Calu3 (cell line): ENCODE measurements around the gene FAS. TPM values are rescaled to one million over a fixed set of nuclear protein-coding genes. Genes with fewer than 3 reads are reported as not detected.

Experiments used
- BruUV-seq: library from RNA; stranded (reverse); fragments of 400-500 nt; replicated peaks from 2 replicates; lab custom pipeline; 2021; lab: Mats Ljungman, UMichigan
- CTCF ChIA-PET: fragments of 300-600 bp; sonication (Branson Sonifier 250); formaldehyde crosslinking; loops from one replicate; lab custom pipeline; 2022; ENCODE audit warnings: antibody characterized with exemption; lab: Charles Lee
- DNase-seq: peaks from one replicate; pipeline ENCODE4 v3.0.0; 2022
- H3K27ac Mint-ChIP-seq: one replicate; pipeline ENCODE4 v1.8.0; 2022; ENCODE audit warnings: mixed read lengths; ENCODE audit not compliant: unreplicated experiment
- H3K27me3 Mint-ChIP-seq: one replicate; pipeline ENCODE4 v1.8.0; 2022; ENCODE audit warnings: mixed read lengths; ENCODE audit not compliant: unreplicated experiment
- H3K36me3 Mint-ChIP-seq: one replicate; pipeline ENCODE4 v1.8.0; 2022; ENCODE audit warnings: mild to moderate bottlenecking, moderate library complexity, mixed read lengths; ENCODE audit not compliant: insufficient read depth, unreplicated experiment
- H3K4me1 Mint-ChIP-seq: one replicate; pipeline ENCODE4 v1.8.0; 2022; ENCODE audit warnings: mild to moderate bottlenecking, low read depth, mixed read lengths; ENCODE audit not compliant: unreplicated experiment
- H3K4me3 Mint-ChIP-seq: one replicate; pipeline ENCODE4 v1.8.0; 2022; ENCODE audit warnings: mild to moderate bottlenecking, low read depth, moderate library complexity, mixed read lengths; ENCODE audit not compliant: unreplicated experiment
- H3K9me3 Mint-ChIP-seq: one replicate; pipeline ENCODE4 v1.8.0; 2022; ENCODE audit warnings: low read depth, mixed read lengths; ENCODE audit not compliant: unreplicated experiment
- intact Hi-C: fragments of 100-400 bp; cut with micrococcal nuclease; formaldehyde crosslinking; loops from one replicate; pipeline ENCODE4 v1.10.0; 2022; ENCODE audit not compliant: unreplicated experiment
- total RNA-seq: library from RNA; stranded (reverse); gene quantifications from 2 replicates; pipeline ENCODE4 v1.2.3, GENCODE V29; 2022
- TF ChIP-seq, protein P1 (sequence below): fragments of 200-600 bp; IDR thresholded peaks from one replicate; pipeline ENCODE4 v1.8.0; 2022; ENCODE audit warnings: antibody characterized with exemption; ENCODE audit not compliant: unreplicated experiment

The FAS gene
- total RNA-seq, 1 experiment from 2014 or later = 3.1 TPM

DNA sequence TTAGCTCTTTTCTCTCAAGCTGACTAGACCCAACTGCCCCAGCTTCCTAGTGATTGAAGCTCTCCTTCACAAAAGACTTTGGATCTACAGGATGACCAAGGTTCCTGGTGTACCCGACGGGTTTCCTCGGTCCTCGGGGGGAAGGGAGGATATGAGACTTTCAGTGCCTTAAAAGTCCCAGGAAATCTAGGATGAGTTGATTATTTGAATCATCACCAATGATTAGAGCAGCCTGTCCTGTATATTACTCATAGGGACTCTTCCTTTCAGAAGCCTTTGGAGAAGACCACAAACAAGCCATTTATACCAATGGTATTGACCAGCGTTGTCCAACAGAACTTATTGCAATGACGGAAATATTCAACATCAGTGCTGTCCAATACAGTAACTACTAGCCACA, 31.9 kb upstream of the FAS start:
- Mint-ChIP-seq H3K27me3 (no peaks in the 10 kb centered on the region), H3K4me1 (no peaks in the 10 kb centered on the region), H3K9me3 (no peaks in the 10 kb centered on the region), H3K4me3 (no peak overlapping the region), H3K27ac (no peak overlapping the region), H3K36me3 (no peaks in the 10 kb centered on the region)
- no TSS peak for BruUV-seq
- DNase-seq = no peak
- CTCF ChIA-PET = no interaction called here
- TF ChIP-seq, protein P1, sequence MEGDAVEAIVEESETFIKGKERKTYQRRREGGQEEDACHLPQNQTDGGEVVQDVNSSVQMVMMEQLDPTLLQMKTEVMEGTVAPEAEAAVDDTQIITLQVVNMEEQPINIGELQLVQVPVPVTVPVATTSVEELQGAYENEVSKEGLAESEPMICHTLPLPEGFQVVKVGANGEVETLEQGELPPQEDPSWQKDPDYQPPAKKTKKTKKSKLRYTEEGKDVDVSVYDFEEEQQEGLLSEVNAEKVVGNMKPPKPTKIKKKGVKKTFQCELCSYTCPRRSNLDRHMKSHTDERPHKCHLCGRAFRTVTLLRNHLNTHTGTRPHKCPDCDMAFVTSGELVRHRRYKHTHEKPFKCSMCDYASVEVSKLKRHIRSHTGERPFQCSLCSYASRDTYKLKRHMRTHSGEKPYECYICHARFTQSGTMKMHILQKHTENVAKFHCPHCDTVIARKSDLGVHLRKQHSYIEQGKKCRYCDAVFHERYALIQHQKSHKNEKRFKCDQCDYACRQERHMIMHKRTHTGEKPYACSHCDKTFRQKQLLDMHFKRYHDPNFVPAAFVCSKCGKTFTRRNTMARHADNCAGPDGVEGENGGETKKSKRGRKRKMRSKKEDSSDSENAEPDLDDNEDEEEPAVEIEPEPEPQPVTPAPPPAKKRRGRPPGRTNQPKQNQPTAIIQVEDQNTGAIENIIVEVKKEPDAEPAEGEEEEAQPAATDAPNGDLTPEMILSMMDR = no peak
- intact Hi-C loops = no loop called here

- Mint-ChIP-seq H3K9me3 (no peaks in the 10 kb centered on the region), H3K36me3 (no peaks in the 10 kb centered on the region), H3K4me3 (no peak overlapping the region), H3K27me3 (no peaks in the 10 kb centered on the region), H3K27ac (no peak overlapping the region), H3K4me1 (no peaks in the 10 kb centered on the region)
- BruUV-seq = no TSS peak
- TF ChIP-seq, protein P1 = no peak
- intact Hi-C loops = no loop called here
- CTCF ChIA-PET = no interaction called here
- DNase-seq = no peak
These were observed 29.8 kb upstream of the FAS start for GRCh38 chr10:88960802-88961201.

DNA sequence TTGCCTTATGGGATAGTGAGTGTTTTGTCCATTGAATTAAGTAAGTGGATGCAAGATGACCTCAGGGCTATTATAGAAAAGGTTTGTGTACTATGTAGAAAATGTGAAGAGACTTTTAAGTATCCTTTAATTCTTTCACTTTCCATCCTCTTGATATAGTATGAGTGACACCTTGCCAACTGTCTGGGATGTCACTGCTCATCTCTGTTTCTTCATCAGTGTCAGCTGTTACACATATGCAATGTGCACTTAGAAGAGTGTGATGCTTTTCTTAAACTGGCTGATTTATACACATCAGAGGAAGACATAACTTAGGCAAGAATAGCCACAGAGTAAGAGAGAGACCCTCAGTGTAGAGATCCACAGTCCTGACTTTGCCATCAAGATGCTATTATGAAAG, 29.3 kb upstream of the FAS start:
- TF ChIP-seq, protein P1 = no peak
- H3K4me1 Mint-ChIP-seq = no peaks in the 10 kb centered on the region
- no peak overlapping the region for H3K4me3 Mint-ChIP-seq
- H3K27ac Mint-ChIP-seq = no peak overlapping the region
- no TSS peak for BruUV-seq
- no peak for DNase-seq
- H3K27me3 Mint-ChIP-seq = no peaks in the 10 kb centered on the region
- no peaks in the 10 kb centered on the region for H3K9me3 Mint-ChIP-seq
- H3K36me3 Mint-ChIP-seq = no peaks in the 10 kb centered on the region
- intact Hi-C loops = no loop called here
- CTCF ChIA-PET = no interaction called here

- H3K4me1 Mint-ChIP-seq = no peaks in the 10 kb centered on the region
- H3K9me3 Mint-ChIP-seq = no peaks in the 10 kb centered on the region
- TF ChIP-seq, protein P1 = no peak
- no peak for DNase-seq
- H3K36me3 Mint-ChIP-seq = no peaks in the 10 kb centered on the region
- no peak overlapping the region for H3K27ac Mint-ChIP-seq
- BruUV-seq = no TSS peak
- H3K4me3 Mint-ChIP-seq = no peak overlapping the region
- intact Hi-C loops = no loop called here
- CTCF ChIA-PET = no interaction called here
- H3K27me3 Mint-ChIP-seq = no peaks in the 10 kb centered on the region
These were observed 28.3 kb upstream of the FAS start for GRCh38 chr10:88962336-88962735.
